ENCODE data around the gene NPIPA2. TPM values are rescaled to one million over a fixed set of nuclear protein-coding genes. Genes with fewer than 3 reads are reported as not detected.
"Not testable (repeated sequence)": the region's sequence is repeated elsewhere in the genome, so short reads cannot be mapped to it uniquely, and the experiment has no call there.

NPIPA2 gene
- 7.6 to 13.0 TPM (median 11.5 TPM) in 3 replicates for total RNA-seq
- long read RNA-seq = 0 reads

DNA sequence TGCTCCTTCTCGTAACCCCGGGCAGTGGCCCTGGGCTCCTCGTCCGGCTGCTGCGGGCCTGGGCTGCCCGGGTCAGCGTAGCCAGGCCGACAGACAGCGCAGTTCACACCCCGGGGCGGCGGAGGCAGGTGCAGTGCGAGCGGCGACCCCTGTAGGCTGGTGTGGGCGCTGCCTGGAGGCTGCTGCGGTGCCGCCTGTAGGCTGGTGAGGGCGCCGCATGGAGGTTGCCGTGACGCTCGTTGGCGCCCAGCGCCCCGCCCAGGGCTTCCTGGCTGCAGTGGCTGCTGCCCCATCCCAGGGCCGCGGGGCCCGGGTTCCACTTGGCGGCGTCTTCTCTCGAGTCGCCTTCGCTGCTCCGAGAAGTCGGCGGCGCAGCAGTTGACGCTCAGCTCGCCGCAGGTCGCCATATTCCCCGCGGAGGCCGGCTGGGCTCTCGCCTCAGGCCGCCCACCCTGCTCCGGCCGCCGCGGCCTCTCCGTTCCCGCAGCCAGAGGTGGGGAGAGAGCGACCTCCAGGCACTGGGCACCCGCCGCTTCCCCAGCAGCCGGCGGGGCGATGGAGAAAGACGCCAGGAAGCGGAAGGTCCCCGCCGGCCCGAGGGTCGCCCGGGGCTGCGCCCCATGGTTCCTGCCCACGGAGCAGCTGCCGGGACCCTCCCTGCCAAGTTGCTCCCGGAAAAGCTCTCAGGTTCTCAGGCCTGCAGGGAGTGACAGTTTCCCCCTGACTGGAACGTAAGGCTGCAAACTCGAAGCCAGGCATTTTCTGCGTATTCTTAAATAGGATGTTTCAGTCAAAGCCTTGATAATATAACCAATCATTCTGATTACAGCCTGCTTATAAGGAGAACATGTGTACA, at the start of gene NPIPA2:
TSS of gene NPIPA2 (plus strand) at position 261 of the 856 bp plus-strand sequence. CDS start 5,533 bp downstream, outside the sequence.
- H3K27me3 Mint-ChIP-seq (ENCODE audit: low read depth); H3K36me3 Mint-ChIP-seq (ENCODE audit: low read depth); H3K4me3 Mint-ChIP-seq (ENCODE audit: unreplicated experiment); H3K4me1 Mint-ChIP-seq (ENCODE audit: low read depth); DNase-seq (ENCODE audit: low spot score); H3K27ac Mint-ChIP-seq (ENCODE audit: unreplicated experiment); H3K9me3 Mint-ChIP-seq (ENCODE audit: low read depth): not testable (repeated sequence)

DNA sequence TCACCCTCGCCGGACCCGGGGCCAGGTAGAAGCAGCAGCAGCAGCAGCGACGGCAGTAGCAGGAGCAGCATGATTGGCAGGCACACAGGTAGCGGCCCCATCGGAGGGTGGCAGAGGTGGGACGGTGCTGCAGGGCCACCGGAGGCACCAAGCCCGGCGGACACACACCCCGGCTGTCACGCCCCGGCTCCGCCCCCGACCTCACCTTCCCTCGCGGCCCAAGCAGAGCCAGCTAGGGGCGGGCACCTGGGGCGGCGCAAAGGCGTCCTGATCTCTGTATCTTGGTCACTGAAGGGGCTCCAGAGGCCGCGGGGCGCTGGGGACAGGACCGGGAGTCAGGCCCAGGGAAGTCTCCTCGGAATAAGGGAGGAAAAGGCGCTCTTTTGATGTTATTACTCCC, 48.2 kb upstream of the NPIPA2 start, which contains the start of gene PLA2G10:
TSS of gene PLA2G10 (minus strand) at position 180 of the 400 bp plus-strand sequence. CDS start at position 101, 79 bp downstream.
- not testable (repeated sequence) for H3K9me3 Mint-ChIP-seq (ENCODE audit: low read depth); H3K27ac Mint-ChIP-seq (ENCODE audit: unreplicated experiment)

GRCh38 chr16:14701859-14702258, 40.5 kb upstream of the NPIPA2 start:
- H3K27me3 Mint-ChIP-seq (ENCODE audit: low read depth); H3K27ac Mint-ChIP-seq (ENCODE audit: unreplicated experiment); H3K4me3 Mint-ChIP-seq (ENCODE audit: unreplicated experiment); H3K36me3 Mint-ChIP-seq (ENCODE audit: low read depth); H3K9me3 Mint-ChIP-seq (ENCODE audit: low read depth); H3K4me1 Mint-ChIP-seq (ENCODE audit: low read depth); DNase-seq (ENCODE audit: low spot score): not testable (repeated sequence)

More for the DNA sequence above, 48.2 kb upstream of the NPIPA2 start, which contains the start of gene PLA2G10:
- H3K4me1 Mint-ChIP-seq (ENCODE audit: low read depth); H3K27me3 Mint-ChIP-seq (ENCODE audit: low read depth); H3K36me3 Mint-ChIP-seq (ENCODE audit: low read depth); DNase-seq (ENCODE audit: low spot score); H3K4me3 Mint-ChIP-seq (ENCODE audit: unreplicated experiment): not testable (repeated sequence)

DNA sequence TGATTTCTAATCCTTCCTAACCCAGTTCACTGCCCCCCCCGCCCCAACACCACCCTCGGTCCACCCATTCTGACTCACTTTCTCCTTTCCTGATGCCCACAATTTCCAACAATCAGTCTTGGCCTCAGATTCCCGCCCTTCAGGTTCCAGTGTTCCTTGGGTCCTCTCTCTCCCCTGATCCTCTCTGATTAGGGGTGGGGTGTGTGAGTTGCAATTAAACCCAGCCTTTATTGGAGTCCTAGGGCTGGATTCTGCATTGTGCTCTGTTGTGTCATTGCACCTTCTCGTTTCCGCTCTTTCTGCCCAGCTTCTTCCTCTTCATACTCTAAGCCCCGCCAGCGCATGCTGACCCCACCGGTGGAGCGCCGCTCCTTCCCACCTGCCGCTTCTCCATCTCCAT, 39.7 kb upstream of the NPIPA2 start:
- not testable (repeated sequence) for H3K27ac Mint-ChIP-seq (ENCODE audit: unreplicated experiment); H3K36me3 Mint-ChIP-seq (ENCODE audit: low read depth); H3K4me3 Mint-ChIP-seq (ENCODE audit: unreplicated experiment); H3K27me3 Mint-ChIP-seq (ENCODE audit: low read depth); H3K9me3 Mint-ChIP-seq (ENCODE audit: low read depth); H3K4me1 Mint-ChIP-seq (ENCODE audit: low read depth); DNase-seq (ENCODE audit: low spot score)

- not testable (repeated sequence) for H3K36me3 Mint-ChIP-seq (ENCODE audit: low read depth); H3K27ac Mint-ChIP-seq (ENCODE audit: unreplicated experiment); H3K4me1 Mint-ChIP-seq (ENCODE audit: low read depth); H3K27me3 Mint-ChIP-seq (ENCODE audit: low read depth); H3K9me3 Mint-ChIP-seq (ENCODE audit: low read depth); DNase-seq (ENCODE audit: low spot score); H3K4me3 Mint-ChIP-seq (ENCODE audit: unreplicated experiment)
These were observed 38.9 kb upstream of the NPIPA2 start, which contains the start of gene NPIPA3 for GRCh38 chr16:14703156-14704011. NPIPA3 (plus strand) TSS chr16:14703411; CDS start chr16:14708944, 5,533 bp downstream.

DNA sequence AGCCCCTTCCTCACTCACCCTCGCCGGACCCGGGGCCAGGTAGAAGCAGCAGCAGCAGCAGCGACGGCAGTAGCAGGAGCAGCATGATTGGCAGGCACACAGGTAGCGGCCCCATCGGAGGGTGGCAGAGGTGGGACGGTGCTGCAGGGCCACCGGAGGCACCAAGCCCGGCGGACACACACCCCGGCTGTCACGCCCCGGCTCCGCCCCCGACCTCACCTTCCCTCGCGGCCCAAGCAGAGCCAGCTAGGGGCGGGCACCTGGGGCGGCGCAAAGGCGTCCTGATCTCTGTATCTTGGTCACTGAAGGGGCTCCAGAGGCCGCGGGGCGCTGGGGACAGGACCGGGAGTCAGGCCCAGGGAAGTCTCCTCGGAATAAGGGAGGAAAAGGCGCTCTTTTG, 9.1 kb upstream of the NPIPA2 start:
- H3K9me3 Mint-ChIP-seq (ENCODE audit: low read depth); H3K4me3 Mint-ChIP-seq (ENCODE audit: unreplicated experiment); DNase-seq (ENCODE audit: low spot score); H3K27ac Mint-ChIP-seq (ENCODE audit: unreplicated experiment); H3K27me3 Mint-ChIP-seq (ENCODE audit: low read depth); H3K36me3 Mint-ChIP-seq (ENCODE audit: low read depth); H3K4me1 Mint-ChIP-seq (ENCODE audit: low read depth): not testable (repeated sequence)

- not testable (repeated sequence) for DNase-seq (ENCODE audit: low spot score); H3K9me3 Mint-ChIP-seq (ENCODE audit: low read depth); H3K4me3 Mint-ChIP-seq (ENCODE audit: unreplicated experiment); H3K27me3 Mint-ChIP-seq (ENCODE audit: low read depth); H3K36me3 Mint-ChIP-seq (ENCODE audit: low read depth); H3K27ac Mint-ChIP-seq (ENCODE audit: unreplicated experiment); H3K4me1 Mint-ChIP-seq (ENCODE audit: low read depth)
These were observed 1.4 kb upstream of the NPIPA2 start for GRCh38 chr16:14740832-14741385.

GRCh38 chr16:14741794-14742193, 539 bp upstream of the NPIPA2 start:
- DNase-seq (ENCODE audit: low spot score); H3K4me3 Mint-ChIP-seq (ENCODE audit: unreplicated experiment); H3K9me3 Mint-ChIP-seq (ENCODE audit: low read depth); H3K27me3 Mint-ChIP-seq (ENCODE audit: low read depth); H3K27ac Mint-ChIP-seq (ENCODE audit: unreplicated experiment); H3K4me1 Mint-ChIP-seq (ENCODE audit: low read depth); H3K36me3 Mint-ChIP-seq (ENCODE audit: low read depth): not testable (repeated sequence)

GRCh38 chr16:14773654-14774053, 31.3 kb downstream of the NPIPA2 start:
- H3K9me3 Mint-ChIP-seq (ENCODE audit: low read depth); H3K27ac Mint-ChIP-seq (ENCODE audit: unreplicated experiment); H3K36me3 Mint-ChIP-seq (ENCODE audit: low read depth); DNase-seq (ENCODE audit: low spot score); H3K4me3 Mint-ChIP-seq (ENCODE audit: unreplicated experiment); H3K27me3 Mint-ChIP-seq (ENCODE audit: low read depth); H3K4me1 Mint-ChIP-seq (ENCODE audit: low read depth): not testable (repeated sequence)

GRCh38 chr16:14775624-14776023, 33.3 kb downstream of the NPIPA2 start:
- not testable (repeated sequence) for H3K36me3 Mint-ChIP-seq (ENCODE audit: low read depth); DNase-seq (ENCODE audit: low spot score); H3K27me3 Mint-ChIP-seq (ENCODE audit: low read depth); H3K9me3 Mint-ChIP-seq (ENCODE audit: low read depth); H3K4me3 Mint-ChIP-seq (ENCODE audit: unreplicated experiment); H3K4me1 Mint-ChIP-seq (ENCODE audit: low read depth); H3K27ac Mint-ChIP-seq (ENCODE audit: unreplicated experiment)

GRCh38 chr16:14776763-14777162, 34.4 kb downstream of the NPIPA2 start:
- DNase-seq (ENCODE audit: low spot score); H3K4me1 Mint-ChIP-seq (ENCODE audit: low read depth); H3K9me3 Mint-ChIP-seq (ENCODE audit: low read depth); H3K4me3 Mint-ChIP-seq (ENCODE audit: unreplicated experiment); H3K36me3 Mint-ChIP-seq (ENCODE audit: low read depth); H3K27ac Mint-ChIP-seq (ENCODE audit: unreplicated experiment); H3K27me3 Mint-ChIP-seq (ENCODE audit: low read depth): not testable (repeated sequence)

GRCh38 chr16:14779368-14779877, 37.1 kb downstream of the NPIPA2 start:
- H3K27me3 Mint-ChIP-seq (ENCODE audit: low read depth); H3K36me3 Mint-ChIP-seq (ENCODE audit: low read depth); H3K27ac Mint-ChIP-seq (ENCODE audit: unreplicated experiment); H3K4me3 Mint-ChIP-seq (ENCODE audit: unreplicated experiment); H3K9me3 Mint-ChIP-seq (ENCODE audit: low read depth); H3K4me1 Mint-ChIP-seq (ENCODE audit: low read depth); DNase-seq (ENCODE audit: low spot score): not testable (repeated sequence)
